ENCODE measurements around the gene LIN7C. TPM values are rescaled to one million over a fixed set of nuclear protein-coding genes. Genes with fewer than 3 reads are reported as not detected.

The LIN7C gene
- total RNA-seq, 1 experiment from 2014 or later, result 26.6 TPM

DNA sequence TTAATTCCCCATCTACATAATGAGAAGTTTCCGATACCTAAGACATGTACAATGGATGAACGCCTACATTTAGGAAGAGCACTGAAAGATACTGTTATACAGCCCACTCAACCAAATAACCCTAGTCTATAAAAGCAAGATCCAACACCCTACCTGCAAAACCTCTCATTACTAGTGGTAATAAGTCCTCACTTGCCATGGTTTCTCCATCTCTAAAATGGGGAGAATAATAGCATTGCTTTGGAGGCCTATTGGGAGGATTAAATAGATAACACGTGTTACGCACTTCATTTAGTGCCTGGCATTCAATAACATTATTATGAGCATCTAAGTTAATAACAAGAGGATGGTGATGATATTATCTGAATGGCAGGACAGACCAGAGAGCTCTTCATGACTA is 50.9 kb downstream of the LIN7C start:
- Histone ChIP-seq H3K4me2 (ENCODE audit: low read length) (peak overlapping the region; percentile 79), H3K27ac (ENCODE audit: low read length) (peak overlapping the region; percentile 69), H4K20me1 (ENCODE audit: low read length) (no peaks in the 10 kb centered on the region), H3K27me3 (ENCODE audit: low read length) (no peaks in the 10 kb centered on the region), H3K9ac (ENCODE audit: low read length) (no peak overlapping the region), H3K36me3 (ENCODE audit: low read depth, low read length) (no peaks in the 10 kb centered on the region), H3K4me3 (ENCODE audit: low read length) (no peak overlapping the region; the same call in 1 of the 2 replicates), H3K79me2 (ENCODE audit: low read length) (peaks cover 81% of the 10 kb centered on the region), H2AFZ (ENCODE audit: low read length) (no peak overlapping the region), H3K9me2 (replicated peaks; ENCODE audit: low read length) (no peaks in the 10 kb centered on the region), H3K9me3 (ENCODE audit: low read length) (no peaks in the 10 kb centered on the region), H3K4me1 (ENCODE audit: insufficient read depth, low read length) (peaks cover 47% of the 10 kb centered on the region), H3F3A (ENCODE audit: low read length, unreplicated experiment) (peaks cover 6% of the 10 kb centered on the region)
- ChIA-PET CTCF (no interaction called here), POLR2A (ENCODE audit: unreplicated experiment) (no interaction called here)
- BruUV-seq (replicated peaks), result no TSS peak
- ATAC-seq, result no peak
- intact Hi-C loops (cut with micrococcal nuclease), result loop anchor here (1.0 kb wide), 1 partner anchor 9 kb away; no protein-coding TSS in a partner anchor
- DNase-seq, result no peak
- TF ChIP-seq, protein P1, sequence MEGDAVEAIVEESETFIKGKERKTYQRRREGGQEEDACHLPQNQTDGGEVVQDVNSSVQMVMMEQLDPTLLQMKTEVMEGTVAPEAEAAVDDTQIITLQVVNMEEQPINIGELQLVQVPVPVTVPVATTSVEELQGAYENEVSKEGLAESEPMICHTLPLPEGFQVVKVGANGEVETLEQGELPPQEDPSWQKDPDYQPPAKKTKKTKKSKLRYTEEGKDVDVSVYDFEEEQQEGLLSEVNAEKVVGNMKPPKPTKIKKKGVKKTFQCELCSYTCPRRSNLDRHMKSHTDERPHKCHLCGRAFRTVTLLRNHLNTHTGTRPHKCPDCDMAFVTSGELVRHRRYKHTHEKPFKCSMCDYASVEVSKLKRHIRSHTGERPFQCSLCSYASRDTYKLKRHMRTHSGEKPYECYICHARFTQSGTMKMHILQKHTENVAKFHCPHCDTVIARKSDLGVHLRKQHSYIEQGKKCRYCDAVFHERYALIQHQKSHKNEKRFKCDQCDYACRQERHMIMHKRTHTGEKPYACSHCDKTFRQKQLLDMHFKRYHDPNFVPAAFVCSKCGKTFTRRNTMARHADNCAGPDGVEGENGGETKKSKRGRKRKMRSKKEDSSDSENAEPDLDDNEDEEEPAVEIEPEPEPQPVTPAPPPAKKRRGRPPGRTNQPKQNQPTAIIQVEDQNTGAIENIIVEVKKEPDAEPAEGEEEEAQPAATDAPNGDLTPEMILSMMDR (conservative IDR thresholded peaks at IDR 0.05; ENCODE audit: low read depth, low read length), result no peak
- TF ChIP-seq EZH2 (IDR thresholded peaks at IDR 0.05; ENCODE audit: low read length, unreplicated experiment) (no peak), EZH2phosphoT487 (IDR thresholded peaks at IDR 0.05; ENCODE audit: borderline replicate concordance, low read length) (no peak)

DNA sequence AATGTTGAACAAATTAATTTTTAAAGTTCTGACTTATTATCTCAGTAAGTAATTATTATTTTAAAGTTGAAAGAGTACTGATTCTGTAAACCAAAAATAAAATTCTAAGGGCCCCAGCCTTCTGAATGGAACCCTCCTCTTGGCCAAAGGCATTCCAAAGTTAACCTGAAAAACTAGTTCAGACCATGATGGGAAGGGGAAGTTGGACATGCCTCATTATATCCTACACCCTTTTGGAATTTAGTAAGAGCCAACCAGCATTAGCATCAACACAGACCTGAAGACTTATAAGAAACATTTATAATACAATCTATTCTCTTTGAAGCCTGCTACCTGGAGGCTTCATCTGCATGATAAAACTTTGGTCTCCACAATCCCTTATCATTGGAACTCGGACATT is 52.9 kb downstream of the LIN7C start:
- CTCF ChIA-PET, result no interaction called here

GRCh38 chr11:27452147-27452546 is 54.4 kb downstream of the LIN7C start:
- Histone ChIP-seq H4K20me1 (ENCODE audit: low read length) (no peaks in the 10 kb centered on the region), H3K4me3 (ENCODE audit: low read length) (no peak overlapping the region), H3K79me2 (ENCODE audit: low read length) (peaks cover 56% of the 10 kb centered on the region), H2AFZ (ENCODE audit: low read length) (no peak overlapping the region), H3K27me3 (ENCODE audit: low read length) (no peaks in the 10 kb centered on the region), H3K9ac (ENCODE audit: low read length) (no peak overlapping the region), H3K9me2 (replicated peaks; ENCODE audit: low read length) (no peaks in the 10 kb centered on the region), H3K4me1 (ENCODE audit: insufficient read depth, low read length) (peaks cover 52% of the 10 kb centered on the region), H3K36me3 (ENCODE audit: low read depth, low read length) (no peaks in the 10 kb centered on the region), H3K9me3 (ENCODE audit: low read length) (no peaks in the 10 kb centered on the region), H3K27ac (ENCODE audit: low read length) (no peak overlapping the region), H3K4me2 (ENCODE audit: low read length) (no peak overlapping the region), H3F3A (ENCODE audit: low read length, unreplicated experiment) (peaks cover 6% of the 10 kb centered on the region)
- ATAC-seq (no peak), DNase-seq (no peak)
- TF ChIP-seq EZH2 (IDR thresholded peaks at IDR 0.05; ENCODE audit: low read length, unreplicated experiment), result no peak
- no peak for TF ChIP-seq EZH2phosphoT487 (IDR thresholded peaks at IDR 0.05; ENCODE audit: borderline replicate concordance, low read length)
- TF ChIP-seq, protein P1 (conservative IDR thresholded peaks at IDR 0.05; ENCODE audit: low read depth, low read length), result no peak
- intact Hi-C loops (cut with micrococcal nuclease), result no loop called here
- BruUV-seq (replicated peaks), result no TSS peak
- ChIA-PET CTCF (no interaction called here), POLR2A (ENCODE audit: unreplicated experiment) (no interaction called here)

More for the DNA sequence above, 52.9 kb downstream of the LIN7C start:
- POLR2A ChIA-PET (ENCODE audit: unreplicated experiment), result no interaction called here
- no peak overlapping the region for H3K27ac ChIP-seq (ENCODE audit: low read length)
- H3K36me3 ChIP-seq (ENCODE audit: low read depth, low read length), result no peaks in the 10 kb centered on the region
- ATAC-seq (no peak), DNase-seq (peak; percentile 45)
- H3K9me2 ChIP-seq (replicated peaks; ENCODE audit: low read length), result no peaks in the 10 kb centered on the region
- no TSS peak for BruUV-seq (replicated peaks)
- H3F3A ChIP-seq (ENCODE audit: low read length, unreplicated experiment), result peaks cover 6% of the 10 kb centered on the region
- H3K9me3 ChIP-seq (ENCODE audit: low read length), result no peaks in the 10 kb centered on the region
- H4K20me1 ChIP-seq (ENCODE audit: low read length), result no peaks in the 10 kb centered on the region
- no peak overlapping the region for H3K4me3 ChIP-seq (ENCODE audit: low read length)
- no peaks in the 10 kb centered on the region for H3K27me3 ChIP-seq (ENCODE audit: low read length)
- peak overlapping the region; percentile 2; the same call in 1 of the 2 replicates for H3K4me2 ChIP-seq (ENCODE audit: low read length)
- intact Hi-C loops (cut with micrococcal nuclease), result no loop called here
- peaks cover 47% of the 10 kb centered on the region for H3K4me1 ChIP-seq (ENCODE audit: insufficient read depth, low read length)
- peaks cover 70% of the 10 kb centered on the region for H3K79me2 ChIP-seq (ENCODE audit: low read length)
- no peak overlapping the region for H2AFZ ChIP-seq (ENCODE audit: low read length)
- H3K9ac ChIP-seq (ENCODE audit: low read length), result no peak overlapping the region
- TF ChIP-seq EZH2phosphoT487 (IDR thresholded peaks at IDR 0.05; ENCODE audit: borderline replicate concordance, low read length) (no peak), EZH2 (IDR thresholded peaks at IDR 0.05; ENCODE audit: low read length, unreplicated experiment) (no peak)
- TF ChIP-seq, protein P1 (conservative IDR thresholded peaks at IDR 0.05; ENCODE audit: low read depth, low read length), result no peak
